ENCODE results near the gene UTF1.
"Not testable (repeated sequence)": the region's sequence is repeated elsewhere in the genome, so short reads cannot be mapped to it uniquely, and the experiment has no call there.

Gene UTF1

DNA sequence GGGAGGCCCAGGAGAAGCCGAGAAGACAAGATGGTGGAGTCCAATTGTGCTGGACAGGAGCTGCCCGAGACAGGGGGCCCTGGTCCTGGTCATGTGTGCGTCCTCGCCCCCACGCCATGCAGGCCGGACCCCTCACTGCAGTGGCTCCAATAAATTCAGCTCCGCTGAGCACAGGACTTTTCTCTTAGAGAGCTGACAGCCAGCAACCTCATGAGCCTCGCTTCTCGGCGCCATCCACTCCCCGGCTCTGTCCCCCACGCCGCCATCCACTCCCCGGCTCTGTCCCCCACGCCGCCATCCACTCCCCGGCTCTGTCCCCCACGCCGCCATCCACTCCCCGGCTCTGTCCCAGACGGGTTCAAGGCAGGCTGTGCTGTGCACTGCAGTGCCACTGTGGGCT, 2.8 kb upstream of the UTF1 start:
- DNase-seq (ENCODE audit: low read depth in 2 of 2) = no peak

- DNase-seq (ENCODE audit: low read depth in 2 of 2) = no peak
Observed at GRCh38 chr10:133229265-133230043, 563 bp upstream of the UTF1 start.

GRCh38 chr10:133230387-133231195, 574 bp downstream of the UTF1 start:
- no peak for DNase-seq (ENCODE audit: low read depth in 2 of 2)

DNA sequence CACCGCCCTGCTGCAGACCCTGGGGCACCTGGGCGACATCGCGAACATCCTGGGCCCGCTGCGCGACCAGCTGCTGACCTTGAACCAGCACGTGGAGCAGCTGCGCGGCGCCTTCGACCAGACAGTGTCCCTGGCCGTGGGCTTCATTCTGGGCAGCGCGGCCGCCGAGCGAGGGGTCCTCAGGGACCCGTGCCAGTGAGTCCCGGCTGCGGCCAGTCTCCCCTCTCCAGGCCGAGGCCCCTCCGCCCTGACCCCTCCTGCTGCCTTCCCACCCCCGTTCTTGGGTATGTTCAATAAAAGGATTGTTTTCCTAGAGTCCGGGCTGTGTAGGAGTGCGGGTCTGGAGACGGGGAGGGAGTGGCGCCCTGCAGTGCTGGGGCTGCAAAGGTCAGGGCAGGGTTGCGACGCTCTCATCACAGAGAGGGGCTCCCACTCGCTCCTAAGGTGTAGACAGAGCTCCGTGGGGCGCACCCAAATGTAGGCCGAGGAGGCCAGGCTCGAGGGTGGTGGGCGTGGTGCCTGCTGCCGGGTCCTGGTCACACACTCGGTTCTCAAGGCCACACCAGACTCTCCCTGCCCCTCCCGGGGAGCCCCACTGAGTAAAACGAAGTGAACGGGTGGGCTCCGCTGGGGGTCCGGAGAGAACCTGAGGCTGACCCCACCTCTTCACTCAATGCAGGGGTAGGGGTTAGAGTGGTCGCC, 1.4 kb downstream of the UTF1 start:
- DNase-seq (ENCODE audit: low read depth in 2 of 2) = no peak

DNA sequence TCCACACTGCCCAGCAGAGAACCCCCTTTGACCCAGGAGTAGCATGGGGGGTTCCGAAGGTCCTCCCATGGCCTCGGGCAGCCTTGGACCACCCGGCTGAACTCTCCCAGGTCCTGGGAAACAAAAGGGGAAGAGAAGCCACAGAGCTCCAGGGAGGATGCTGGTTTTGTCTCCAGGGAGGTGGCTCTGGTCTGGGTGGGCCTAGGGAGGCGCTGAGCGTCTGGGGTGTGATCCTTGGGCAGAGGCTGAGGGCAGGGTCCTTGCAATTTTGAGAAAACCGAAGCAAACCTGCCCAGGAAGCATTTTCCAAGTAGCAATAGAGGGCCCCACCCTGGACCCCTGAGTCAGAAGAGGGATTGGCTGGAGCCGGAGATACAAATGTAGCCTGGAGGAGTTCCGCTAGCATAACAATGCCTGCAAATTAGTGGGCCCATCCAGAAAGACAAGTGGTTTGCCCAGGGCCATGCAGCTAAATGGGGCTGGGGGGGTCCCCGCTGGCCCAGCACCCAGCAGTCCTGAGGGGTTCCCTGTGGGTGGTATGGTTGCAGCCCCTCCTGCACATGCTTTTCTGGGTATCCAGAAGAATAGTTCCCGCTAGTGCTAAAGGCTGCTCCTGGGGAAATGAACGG, 2.0 kb downstream of the UTF1 start:
- no peak for DNase-seq (ENCODE audit: low read depth in 2 of 2)

GRCh38 chr10:133234796-133235195, 4.8 kb downstream of the UTF1 start:
- not testable (repeated sequence) for DNase-seq (ENCODE audit: low read depth in 2 of 2)

DNA sequence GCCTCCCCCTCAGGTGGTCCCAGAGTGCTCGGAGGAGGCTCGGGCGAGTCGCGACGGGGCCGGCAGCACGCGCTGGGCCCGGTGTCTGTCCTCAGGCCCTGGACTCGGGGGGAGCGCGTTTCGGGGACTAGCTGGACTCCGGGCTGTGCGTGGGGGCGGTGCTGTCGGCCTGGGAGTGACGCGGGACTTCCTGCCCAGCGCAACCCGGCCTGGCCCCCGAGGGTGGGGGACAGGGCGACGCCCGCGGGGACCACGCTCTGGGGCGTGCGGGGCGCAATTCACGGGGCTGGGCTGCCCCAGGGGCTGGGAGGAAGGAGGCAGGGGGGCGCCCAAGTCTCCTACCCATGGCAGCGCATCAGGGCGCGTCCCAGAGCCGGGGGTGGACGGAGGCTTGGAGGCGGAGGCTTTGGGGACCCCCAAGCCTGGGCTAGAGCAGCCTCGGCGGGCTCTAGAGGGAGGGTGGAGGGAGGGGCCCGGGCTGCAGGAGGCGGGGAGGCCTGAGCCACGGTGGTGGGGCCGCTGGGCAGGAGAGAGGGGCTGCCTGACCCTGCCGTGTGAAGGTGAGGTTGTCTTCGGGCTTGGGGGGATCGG, 5.3 kb downstream of the UTF1 start:
- DNase-seq (ENCODE audit: low read depth in 2 of 2) = no peak

DNA sequence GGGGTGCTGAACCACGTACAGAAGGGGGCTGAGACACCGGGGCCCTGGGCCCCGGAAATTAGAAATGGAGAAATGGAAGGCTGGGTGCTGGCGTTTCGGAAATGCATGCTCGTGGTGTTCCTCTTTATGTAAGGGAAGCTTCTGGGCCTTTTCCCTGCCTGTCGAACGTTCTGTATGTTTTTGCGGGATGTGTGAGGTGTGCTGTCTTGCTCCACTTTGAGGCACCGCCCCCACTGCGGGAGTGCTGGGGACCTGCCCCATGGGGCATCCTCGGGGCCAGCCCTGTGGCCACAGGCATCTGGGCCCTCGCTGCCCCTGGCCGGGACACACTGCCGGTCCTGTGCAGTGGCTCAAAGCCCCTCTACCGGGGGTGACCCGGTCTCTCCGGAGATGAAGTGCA, 5.9 kb downstream of the UTF1 start:
- no peak for DNase-seq (ENCODE audit: low read depth in 2 of 2)

GRCh38 chr10:133236401-133237240, 6.6 kb downstream of the UTF1 start:
- DNase-seq (ENCODE audit: low read depth in 2 of 2) = no peak

DNA sequence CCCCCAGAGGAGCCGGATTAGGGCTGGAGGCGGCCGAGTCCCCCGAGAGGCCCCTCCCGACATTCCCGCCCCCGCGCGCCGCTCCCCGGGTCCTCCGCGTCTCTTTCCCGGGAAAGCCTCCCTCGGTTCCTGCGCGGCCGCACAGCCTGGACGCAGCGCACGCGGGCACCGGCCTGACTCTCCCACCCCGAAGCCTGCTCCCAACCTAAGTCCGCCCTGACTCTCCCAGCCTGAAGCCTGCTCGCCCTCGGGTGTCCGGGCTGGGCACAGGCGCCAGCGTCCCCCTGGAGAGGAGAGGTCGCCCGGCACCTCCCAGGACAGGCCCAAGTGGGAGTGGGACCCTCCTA, 7.2 kb downstream of the UTF1 start:
- no peak for DNase-seq (ENCODE audit: low read depth in 2 of 2)

DNA sequence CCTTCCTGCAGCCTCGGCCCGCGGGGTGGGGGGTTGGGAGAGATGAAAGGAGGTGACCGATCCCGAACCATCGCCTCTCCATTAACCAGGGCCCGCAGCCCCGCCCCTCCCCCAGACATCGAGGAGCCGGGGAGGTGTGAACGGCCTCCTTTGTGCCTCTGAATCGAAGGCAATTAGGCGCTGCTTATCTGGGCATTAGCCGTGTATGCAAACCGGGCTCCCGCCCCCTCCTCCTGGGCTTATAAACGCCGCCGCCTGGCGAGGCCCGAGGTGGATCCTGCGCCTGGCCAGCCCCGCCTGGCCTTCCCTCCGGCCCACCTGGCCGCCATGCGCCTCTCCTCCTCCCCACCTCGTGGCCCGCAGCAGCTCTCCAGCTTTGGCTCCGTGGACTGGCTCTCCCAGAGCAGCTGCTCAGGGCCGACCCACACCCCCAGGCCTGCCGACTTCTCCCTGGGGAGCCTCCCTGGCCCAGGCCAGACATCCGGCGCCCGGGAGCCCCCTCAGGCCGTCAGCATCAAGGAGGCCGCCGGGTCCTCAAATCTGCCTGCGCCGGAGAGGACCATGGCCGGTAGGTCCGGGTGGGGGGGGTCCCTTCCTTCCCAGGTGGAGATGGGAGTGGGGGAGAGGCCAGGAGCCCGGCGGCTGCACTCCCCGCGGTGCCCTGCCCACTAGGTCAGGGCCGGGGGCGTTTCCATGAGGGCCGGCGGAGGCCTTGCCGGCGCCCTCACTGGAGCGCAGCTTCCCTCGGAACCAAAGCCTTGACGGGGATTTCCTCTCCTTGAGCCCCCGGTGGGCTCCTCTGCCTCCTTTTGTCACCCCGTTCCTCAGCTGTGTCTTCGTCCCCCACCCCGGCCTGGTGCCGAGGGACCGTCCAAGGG, 7.8 kb downstream of the UTF1 start, which contains the start of gene VENTX:
VENTX (plus strand) TSS at position 268 of the 878 bp plus-strand sequence; CDS start at position 328, 60 bp downstream.
- no peak for DNase-seq (ENCODE audit: low read depth in 2 of 2)

- DNase-seq (ENCODE audit: low read depth in 2 of 2) = no peak
Observed at GRCh38 chr10:133238466-133238804, 8.4 kb downstream of the UTF1 start.

DNA sequence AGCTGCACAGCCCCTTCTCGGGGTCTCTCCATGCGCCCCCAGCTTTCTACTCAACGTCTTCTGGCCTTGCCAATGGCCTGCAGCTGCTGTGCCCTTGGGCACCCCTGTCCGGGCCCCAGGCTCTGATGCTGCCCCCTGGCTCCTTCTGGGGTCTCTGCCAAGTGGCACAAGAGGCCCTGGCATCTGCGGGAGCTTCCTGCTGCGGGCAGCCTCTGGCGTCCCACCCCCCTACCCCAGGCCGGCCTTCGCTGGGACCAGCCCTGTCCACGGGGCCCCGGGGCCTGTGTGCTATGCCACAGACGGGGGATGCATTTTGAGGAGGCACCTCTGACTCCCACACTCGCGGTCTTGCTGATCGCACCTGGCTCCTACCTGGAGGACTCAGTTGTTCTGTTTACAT, 10.0 kb downstream of the UTF1 start:
- no peak for DNase-seq (ENCODE audit: low read depth in 2 of 2)

DNA sequence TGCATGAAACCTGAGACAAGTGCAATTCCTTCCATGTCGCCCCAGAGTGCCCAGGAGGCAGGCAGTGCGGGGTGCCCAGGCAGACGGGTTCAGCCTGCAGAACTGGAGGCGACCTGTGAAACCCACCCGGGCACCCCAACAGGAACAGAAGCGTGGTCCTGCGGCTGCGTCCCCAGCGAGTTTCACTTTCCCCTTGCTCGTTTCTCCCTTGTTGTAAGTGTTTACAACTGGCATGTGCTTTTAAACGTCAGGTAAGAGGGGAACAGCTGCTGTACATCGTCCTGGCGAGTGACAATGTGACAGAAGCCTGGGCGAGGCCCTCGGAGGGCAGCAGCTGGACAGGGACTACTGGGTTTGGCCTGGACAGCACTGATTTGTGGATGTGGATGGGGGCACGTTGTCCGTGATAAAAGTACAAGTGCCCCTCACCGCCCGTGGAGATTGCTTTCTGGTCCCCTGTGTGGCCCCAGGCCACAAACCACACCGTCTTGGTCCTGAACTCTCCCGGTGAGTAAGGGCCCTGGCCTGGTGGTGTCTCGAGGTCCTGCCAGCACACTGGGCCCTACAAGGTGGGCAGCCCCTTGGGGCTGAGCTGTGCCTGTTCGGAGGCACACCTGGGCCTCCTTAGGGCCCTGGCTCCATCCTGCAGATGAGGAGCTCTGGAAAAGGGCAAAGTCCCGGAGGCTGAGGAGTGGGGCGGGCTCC, 11.6 kb downstream of the UTF1 start:
- no peak for DNase-seq (ENCODE audit: low read depth in 2 of 2)

DNA sequence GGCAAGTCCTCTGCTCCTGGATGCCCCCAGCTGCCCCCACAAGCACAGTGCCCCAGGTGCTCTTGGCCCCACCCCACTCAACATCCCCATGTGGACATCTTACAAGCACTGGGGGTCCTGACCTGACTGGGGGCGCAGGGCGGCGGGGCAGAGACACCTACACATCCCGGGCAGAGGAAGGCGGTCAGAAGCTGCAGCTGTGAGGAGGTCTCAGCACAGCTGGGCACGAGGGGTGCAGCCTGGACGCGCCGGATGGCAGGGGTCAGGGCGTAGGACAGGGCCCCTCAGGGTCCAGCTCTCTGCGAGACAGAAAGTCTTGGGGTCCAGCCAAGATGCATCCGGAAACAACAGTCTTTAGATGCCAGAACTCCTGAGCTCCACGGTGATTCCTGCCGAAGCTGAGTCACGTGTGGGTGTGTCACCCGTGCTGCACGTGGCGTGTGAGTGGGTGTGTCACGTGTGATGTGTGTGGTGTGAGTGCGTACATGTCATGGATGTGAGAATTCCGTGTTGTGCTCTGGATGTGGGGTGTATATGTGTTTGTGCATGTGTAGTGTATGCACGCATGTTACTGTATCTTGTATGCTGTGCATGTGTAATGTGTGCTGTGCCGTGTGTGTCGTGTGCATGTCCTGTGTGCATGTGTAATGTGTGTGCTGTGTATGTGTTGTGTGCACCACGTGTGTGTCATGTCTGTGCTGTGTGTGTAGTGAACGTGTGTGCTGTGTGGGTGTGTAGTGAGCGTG, 12.8 kb downstream of the UTF1 start:
- DNase-seq (ENCODE audit: low read depth in 2 of 2) = no peak

DNA sequence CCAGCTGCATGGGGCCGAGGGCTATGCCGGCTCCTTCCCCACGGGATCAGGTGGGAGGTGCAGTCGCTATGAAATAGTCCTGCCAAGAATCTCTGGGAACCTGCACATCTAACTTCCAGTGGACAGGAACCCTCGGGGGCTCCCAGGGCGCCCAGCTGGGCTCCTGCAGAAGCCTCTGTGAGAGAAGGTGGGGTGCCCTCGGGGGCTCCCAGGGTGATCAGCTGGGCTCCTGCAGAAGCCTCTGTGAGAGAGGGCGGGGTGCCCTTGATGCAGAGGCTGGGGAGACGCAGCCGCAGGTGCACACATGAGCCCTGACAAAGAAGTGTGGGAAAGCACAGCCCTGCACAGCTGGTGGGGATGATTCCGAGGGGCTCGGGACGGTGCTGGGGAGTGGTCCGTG, 13.6 kb downstream of the UTF1 start:
- DNase-seq (ENCODE audit: low read depth in 2 of 2) = no peak

GRCh38 chr10:133245439-133246235, 15.6 kb downstream of the UTF1 start:
- DNase-seq (ENCODE audit: low read depth in 2 of 2) = no peak

DNA sequence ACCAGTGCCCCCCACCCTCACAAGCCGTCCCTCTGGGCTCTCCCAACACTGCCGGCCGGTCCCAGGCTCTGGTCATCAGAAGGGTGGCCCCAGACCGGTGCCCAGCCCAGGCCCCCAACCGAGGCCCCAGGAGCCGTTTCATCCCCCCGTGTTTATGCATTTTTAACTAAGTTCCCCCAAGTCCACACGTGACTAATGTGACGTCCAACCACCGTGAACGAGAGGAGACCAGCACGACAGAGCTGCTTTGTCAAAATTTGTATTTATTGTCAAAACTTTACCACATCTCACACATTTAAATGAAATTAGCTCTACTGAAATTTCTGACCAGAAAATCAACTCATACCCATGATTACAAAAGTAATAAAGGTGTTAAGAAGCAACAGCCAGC, 16.2 kb downstream of the UTF1 start:
- DNase-seq (ENCODE audit: low read depth in 2 of 2) = no peak

All from fibroblast of skin of left quadriceps (primary cell).